LoVo (cell line): Measurements from ENCODE around the gene SIVA1.

Source experiments
- DNase-seq: peaks from one replicate; pipeline ENCODE4 v3.0.0-alpha.2; 2016; ENCODE audit warnings: low spot score

Gene SIVA1

DNA sequence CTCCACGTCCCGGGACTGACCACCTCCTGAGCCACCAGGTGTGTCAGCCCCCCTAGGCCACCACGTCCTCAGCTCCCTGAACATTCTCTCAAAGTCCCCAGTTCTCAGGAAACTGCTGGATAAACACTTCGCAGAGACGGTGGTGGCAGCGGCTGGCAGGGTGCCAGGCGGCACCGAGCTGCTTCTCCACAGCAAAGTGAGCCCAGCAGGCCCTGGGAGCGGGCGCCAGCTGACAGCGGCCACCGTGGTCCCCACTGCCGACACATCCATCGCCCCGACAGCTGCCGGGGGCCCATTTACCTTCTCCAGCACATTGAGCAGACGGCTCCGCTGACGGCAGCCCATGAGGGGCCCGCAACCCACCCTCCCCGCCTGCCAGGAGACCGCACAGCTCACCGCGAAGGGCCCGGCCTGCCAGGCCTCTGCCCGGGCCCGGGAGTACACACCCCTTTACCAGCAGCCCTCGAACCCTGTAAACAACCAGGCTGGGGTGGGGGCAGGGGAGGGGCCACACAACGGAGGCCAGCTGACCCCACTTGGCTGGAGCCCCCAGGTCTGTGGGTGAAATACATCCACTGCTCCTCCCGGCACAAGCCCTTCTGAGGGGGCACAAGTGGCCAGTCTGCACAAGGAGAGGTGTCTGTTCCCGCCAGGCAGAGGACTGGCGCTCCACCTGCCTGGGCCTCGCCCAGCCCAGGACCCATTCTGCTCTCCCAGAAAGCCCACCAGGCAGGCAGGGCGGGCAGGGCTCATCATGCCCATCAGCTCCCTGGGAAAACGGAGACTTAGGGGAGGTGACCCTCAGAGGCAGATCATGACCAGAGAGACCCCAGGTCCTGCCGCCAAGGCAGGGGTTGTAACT, 32.1 kb downstream of the SIVA1 start:
- DNase-seq, result no peak

- DNase-seq, result no peak
Observed at GRCh38 chr14:104785708-104786080, 32.7 kb downstream of the SIVA1 start.

- DNase-seq, result no peak
Observed at GRCh38 chr14:104786091-104786586, 33.2 kb downstream of the SIVA1 start.

GRCh38 chr14:104786726-104787675, 34.1 kb downstream of the SIVA1 start:
- no peak for DNase-seq

DNA sequence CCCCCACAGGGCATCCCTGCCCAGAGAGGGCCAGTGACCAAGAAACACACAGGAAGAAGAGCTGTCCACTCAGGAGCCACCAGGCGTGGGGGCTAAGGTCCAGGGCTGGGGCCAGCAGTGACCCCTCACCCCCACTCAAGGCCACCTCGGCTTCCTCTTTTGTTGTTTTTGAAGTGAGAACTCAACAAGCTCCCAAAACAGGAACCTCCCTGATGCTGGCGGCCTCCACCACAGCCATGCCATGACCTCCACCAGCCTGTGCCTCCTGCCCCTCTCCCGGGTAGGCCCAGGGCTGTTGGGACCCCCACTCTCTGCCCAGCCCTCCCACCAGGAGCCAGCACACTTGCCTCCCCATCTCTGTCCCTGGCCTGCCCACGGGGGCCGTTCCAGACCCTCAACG, 34.8 kb downstream of the SIVA1 start:
- DNase-seq, result no peak

DNA sequence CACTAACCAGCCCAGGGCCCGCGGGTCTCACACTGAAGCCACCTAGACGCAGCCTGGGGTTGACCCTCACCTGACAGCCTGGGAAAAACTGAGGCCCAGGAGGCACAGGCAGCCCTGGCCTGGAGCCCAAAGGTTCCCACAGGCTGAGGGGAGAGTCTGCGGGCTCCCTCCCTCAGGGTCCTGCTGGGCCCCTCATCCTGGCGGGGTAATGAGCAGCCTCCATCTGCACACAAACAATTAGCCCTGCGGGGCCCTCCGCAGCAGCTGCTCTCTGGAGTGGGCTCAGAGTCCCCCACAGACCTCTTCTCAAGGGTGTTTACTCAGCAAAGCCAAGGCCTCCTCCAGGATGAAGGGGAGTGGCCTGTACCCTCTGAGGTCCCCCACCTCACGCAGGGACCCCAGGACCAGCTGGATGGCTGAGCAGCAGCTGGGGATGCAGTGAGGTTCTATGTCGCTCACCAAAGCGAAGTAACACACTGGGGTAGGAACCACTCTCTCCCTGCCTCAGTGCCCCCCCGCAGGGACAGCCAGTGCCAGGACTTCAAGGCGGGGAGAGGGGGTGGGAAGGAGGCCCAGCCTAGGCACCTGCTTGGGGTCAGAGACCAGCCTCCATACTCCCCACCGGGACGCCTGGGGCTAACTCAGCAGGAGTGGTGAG, 35.3 kb downstream of the SIVA1 start:
- no peak for DNase-seq

DNA sequence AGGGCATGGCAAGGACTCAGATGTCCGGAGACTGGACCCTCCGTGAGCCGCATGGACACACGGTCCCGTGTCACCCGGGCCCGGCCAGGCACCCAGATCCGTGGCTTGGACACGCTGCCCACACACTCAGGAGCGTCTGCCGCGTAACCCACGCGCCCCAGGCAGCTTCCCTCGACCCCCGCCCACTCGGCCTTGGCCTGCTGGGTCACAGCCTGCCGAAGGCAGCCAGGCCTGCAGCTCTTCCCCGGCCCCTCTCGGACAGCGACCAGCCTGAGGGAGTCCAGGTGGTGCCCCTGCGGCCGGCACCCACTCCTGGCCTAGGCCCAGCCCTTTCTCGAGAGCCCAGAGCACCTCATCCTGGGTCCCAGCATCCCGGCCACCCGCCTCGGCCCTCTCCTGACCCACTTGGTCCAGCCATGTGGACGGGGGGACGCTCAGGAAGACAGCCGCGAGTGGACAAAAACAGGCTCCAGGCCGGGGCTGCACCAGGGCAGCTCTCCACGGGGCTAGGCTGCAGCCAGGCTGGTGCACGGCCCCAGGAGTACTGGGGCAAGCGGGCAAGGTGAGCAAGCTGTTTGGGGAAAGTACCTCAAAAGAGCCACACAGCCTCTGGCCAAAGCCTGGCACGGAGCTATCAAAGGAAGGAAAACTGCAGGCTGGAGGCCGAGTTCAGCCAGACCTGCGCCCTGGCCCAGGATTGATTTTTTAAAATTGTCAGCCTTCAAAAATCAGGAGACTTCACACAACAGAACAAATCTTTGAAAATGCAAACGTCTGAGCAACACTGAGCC, 36.1 kb downstream of the SIVA1 start:
- DNase-seq, result no peak

GRCh38 chr14:104789752-104790743, 37.1 kb downstream of the SIVA1 start:
- no peak for DNase-seq

- no peak for DNase-seq
Observed at GRCh38 chr14:104791425-104791824, 38.5 kb downstream of the SIVA1 start.

GRCh38 chr14:104792101-104792884, 39.3 kb downstream of the SIVA1 start:
- DNase-seq, result no peak

DNA sequence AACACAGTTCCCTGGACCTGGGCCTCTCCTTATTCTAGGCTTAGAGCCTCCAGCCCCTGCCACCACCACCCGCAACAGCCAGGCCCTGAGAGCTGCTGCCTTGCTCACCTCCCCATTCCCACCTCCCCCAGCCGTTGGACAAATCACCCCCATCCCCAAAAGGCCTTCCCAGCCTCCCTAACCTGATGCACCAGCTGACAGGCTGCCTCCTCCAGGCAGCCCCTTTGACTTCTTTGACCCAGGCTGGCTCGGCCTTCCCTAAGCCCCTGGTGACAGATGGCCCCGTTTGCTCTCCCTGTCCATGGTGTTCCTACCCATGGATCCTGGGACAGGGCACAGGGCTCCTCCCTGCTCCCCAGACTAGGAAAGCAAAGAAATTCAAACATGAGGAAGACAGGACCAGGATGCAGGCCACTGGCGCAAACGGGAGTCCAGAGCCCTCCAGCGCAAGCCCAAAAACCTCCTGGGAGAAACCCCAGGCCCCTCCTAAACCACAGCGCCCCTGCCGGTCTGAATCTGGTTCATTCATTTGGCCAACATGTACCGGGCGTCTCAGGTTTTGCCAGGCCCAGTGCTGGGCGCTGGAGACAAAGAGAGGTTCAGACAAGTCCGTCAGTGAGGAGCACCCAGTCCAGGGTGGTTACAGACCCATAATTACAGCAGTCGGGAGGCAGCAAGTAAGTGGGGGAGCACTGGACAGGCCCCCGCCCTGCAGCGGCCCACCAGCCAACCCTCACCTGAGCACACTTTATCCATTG, 40.2 kb downstream of the SIVA1 start:
- DNase-seq, result no peak

GRCh38 chr14:104793703-104793959, 40.7 kb downstream of the SIVA1 start:
- no peak for DNase-seq

GRCh38 chr14:104794099-104794498, 41.2 kb downstream of the SIVA1 start:
- peak; percentile 65 for DNase-seq

DNA sequence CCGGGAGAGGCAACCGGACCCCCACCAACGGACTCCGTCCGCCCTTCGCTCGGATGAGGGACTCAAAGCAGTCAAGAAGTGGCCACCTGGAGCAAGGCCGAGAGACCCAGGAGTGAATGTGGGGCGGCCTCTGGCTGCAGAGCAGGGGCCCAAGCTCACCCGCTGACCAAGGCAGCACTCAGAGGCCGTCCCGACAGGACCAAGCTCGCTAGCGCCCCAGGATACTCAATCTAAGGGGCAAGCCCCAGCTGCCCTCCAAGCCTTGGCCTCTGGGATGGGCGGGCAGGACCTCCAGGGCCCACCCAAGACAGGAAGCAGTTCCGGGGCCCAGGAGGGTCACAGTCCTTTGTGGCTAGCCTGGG, 41.7 kb downstream of the SIVA1 start:
- DNase-seq, result no peak

DNA sequence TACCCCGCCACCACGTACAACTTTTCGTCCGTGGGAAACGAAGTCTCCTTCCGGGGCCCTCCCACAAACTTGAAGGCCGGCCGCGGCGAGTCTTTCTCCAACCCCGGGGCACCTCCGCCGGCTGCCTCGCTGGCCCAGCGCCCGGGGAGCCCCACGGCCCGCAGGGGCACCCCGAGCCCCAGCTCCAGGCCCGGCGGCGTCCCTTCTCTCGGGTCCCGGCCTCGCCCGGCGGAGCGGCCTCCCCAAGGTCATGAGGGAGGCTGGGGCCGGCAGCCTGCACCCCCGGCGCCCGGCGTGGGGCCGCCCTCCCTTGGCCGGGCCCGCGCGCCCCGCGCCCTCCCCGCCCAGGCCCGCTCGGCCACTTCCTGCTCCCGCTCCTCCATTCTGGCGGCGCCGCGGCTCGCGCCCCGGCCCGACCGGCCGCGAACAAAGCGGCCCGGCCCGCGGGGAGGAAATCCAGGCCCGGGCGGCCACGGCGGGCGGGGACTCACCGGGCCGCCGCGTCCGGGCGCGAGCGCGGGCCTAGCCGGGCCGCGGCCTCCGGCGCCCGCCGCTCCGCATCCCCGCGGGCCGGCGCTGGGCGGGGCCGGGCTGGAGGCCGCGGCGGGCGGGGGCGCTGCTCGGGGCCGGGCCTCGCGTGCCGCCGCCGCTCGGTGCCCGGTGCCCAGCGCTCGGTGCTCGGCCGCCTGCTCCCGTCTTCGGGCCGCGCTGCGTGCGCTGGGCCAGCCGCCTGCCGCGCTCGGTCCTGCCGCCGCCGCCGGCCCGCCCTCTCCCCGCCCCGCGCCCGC, 42.2 kb downstream of the SIVA1 start, which contains the start of gene AKT1:
Gene AKT1 (minus strand): TSS at position 756 of the 788 bp plus-strand sequence. CDS start 3,105 bp downstream, outside the sequence.
- DNase-seq, result no peak

DNA sequence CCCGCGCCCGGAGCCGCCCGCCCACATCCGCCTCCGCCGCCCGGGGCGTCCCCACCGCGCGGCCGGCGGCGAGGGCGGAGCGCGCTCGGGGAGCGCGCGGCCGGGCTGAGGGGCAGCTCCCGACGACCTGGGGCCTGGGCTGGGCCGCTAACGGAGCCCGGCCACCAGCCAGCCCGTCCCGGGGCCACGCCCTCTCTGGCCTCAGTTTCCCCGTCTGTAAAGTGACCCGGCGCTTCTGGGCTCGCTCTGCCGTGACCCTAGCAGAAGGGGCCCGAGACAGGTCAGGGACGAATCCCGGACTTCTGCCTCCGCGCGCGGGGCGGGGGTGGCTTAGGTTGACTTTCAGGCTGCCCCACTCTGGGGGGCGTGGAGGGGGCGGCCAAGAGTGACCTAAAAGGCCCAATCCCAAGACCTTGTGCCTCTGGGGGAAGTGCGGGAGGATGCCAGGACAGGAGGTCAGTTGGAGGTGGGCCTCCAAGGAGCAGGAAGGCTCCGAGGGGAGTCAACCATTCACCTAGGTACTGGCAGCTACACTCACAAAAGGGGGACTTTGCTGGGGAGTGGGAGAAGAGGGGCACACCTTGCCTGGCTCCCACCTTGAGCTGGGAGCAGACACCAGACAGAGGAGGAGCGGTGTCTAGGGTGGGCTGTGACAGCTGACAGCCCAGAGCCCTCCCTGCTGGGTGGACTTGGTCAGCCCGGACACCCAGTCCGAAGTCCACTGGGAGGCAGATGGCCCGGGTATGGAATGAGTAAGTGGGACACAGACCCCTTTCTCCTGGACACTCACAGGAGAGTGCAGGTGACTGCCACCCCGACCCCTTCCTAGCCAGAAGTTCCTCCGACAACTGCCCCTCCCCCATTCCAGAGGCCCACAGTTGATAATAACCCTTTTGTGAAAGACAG, 43.1 kb downstream of the SIVA1 start:
- peak; percentile 64 for DNase-seq

- no peak for DNase-seq
Observed at GRCh38 chr14:104796687-104797081, 43.7 kb downstream of the SIVA1 start.
